ENCODE data around the gene THTPA. TPM values are rescaled to one million over a fixed set of nuclear protein-coding genes. Genes with fewer than 3 reads are reported as not detected.

THTPA gene
- total RNA-seq, 1 experiment from 2014 or later, result 12.3 TPM

GRCh38 chr14:23604148-23604547, 48.1 kb downstream of the THTPA start:
- Histone ChIP-seq H3K4me1 (ENCODE audit: insufficient read depth, low read length, poor library complexity, severe bottlenecking) (no peaks in the 10 kb centered on the region), H3K27ac (ENCODE audit: low read depth, low read length, poor library complexity, severe bottlenecking) (no peak overlapping the region), H3K36me3 (ENCODE audit: insufficient read depth, low read length, poor library complexity, severe bottlenecking) (no peaks in the 10 kb centered on the region), H3K4me3 (ENCODE audit: low read depth, low read length, poor library complexity, severe bottlenecking) (no peak overlapping the region), H3K27me3 (replicated peaks; ENCODE audit: insufficient read depth, low read depth, low read length, poor library complexity) (no peaks in the 10 kb centered on the region), H3K9me3 (ENCODE audit: low read depth, low read length, poor library complexity, severe bottlenecking) (no peaks in the 10 kb centered on the region)
- BruUV-seq (replicated peaks), result no TSS peak
- ChIA-PET POLR2A (ENCODE audit: low non-redundant PET) (no interaction called here), CTCF (no interaction called here)
- intact Hi-C loops (cut with micrococcal nuclease; ENCODE audit: unreplicated experiment), result no loop called here
- DNase-seq (ENCODE audit: low spot score), result no peak
- TF ChIP-seq EZH2 (IDR thresholded peaks at IDR 0.05; ENCODE audit: borderline replicate concordance, low read depth, low read length, poor library complexity, severe bottlenecking) (no peak), CTCF (conservative IDR thresholded peaks at IDR 0.05; ENCODE audit: low read depth, low read length) (no peak)

- ChIA-PET CTCF (no interaction called here), POLR2A (ENCODE audit: low non-redundant PET) (no interaction called here)
- Histone ChIP-seq H3K4me3 (ENCODE audit: low read depth, low read length, poor library complexity, severe bottlenecking) (no peak overlapping the region), H3K9me3 (ENCODE audit: low read depth, low read length, poor library complexity, severe bottlenecking) (no peaks in the 10 kb centered on the region), H3K36me3 (ENCODE audit: insufficient read depth, low read length, poor library complexity, severe bottlenecking) (no peaks in the 10 kb centered on the region), H3K4me1 (ENCODE audit: insufficient read depth, low read length, poor library complexity, severe bottlenecking) (no peaks in the 10 kb centered on the region), H3K27me3 (replicated peaks; ENCODE audit: insufficient read depth, low read depth, low read length, poor library complexity) (no peaks in the 10 kb centered on the region), H3K27ac (ENCODE audit: low read depth, low read length, poor library complexity, severe bottlenecking) (no peak overlapping the region)
- intact Hi-C loops (cut with micrococcal nuclease; ENCODE audit: unreplicated experiment), result no loop called here
- no peak for TF ChIP-seq EZH2 (IDR thresholded peaks at IDR 0.05; ENCODE audit: borderline replicate concordance, low read depth, low read length, poor library complexity, severe bottlenecking)
- TF ChIP-seq CTCF (conservative IDR thresholded peaks at IDR 0.05; ENCODE audit: low read depth, low read length), result no peak
- no peak for DNase-seq (ENCODE audit: low spot score)
- BruUV-seq (replicated peaks), result no TSS peak
These were observed 48.7 kb downstream of the THTPA start for GRCh38 chr14:23604675-23605170.

- Histone ChIP-seq H3K4me3 (ENCODE audit: low read depth, low read length, poor library complexity, severe bottlenecking) (no peak overlapping the region), H3K9me3 (ENCODE audit: low read depth, low read length, poor library complexity, severe bottlenecking) (no peaks in the 10 kb centered on the region), H3K27me3 (replicated peaks; ENCODE audit: insufficient read depth, low read depth, low read length, poor library complexity) (peaks cover 5% of the 10 kb centered on the region), H3K36me3 (ENCODE audit: insufficient read depth, low read length, poor library complexity, severe bottlenecking) (no peaks in the 10 kb centered on the region), H3K27ac (ENCODE audit: low read depth, low read length, poor library complexity, severe bottlenecking) (no peak overlapping the region), H3K4me1 (ENCODE audit: insufficient read depth, low read length, poor library complexity, severe bottlenecking) (no peaks in the 10 kb centered on the region)
- CTCF ChIA-PET, result no interaction called here
- POLR2A ChIA-PET (ENCODE audit: low non-redundant PET), result no interaction called here
- no TSS peak for BruUV-seq (replicated peaks)
- intact Hi-C loops (cut with micrococcal nuclease; ENCODE audit: unreplicated experiment), result no loop called here
- no peak for TF ChIP-seq CTCF (conservative IDR thresholded peaks at IDR 0.05; ENCODE audit: low read depth, low read length)
- TF ChIP-seq EZH2 (IDR thresholded peaks at IDR 0.05; ENCODE audit: borderline replicate concordance, low read depth, low read length, poor library complexity, severe bottlenecking), result no peak
- DNase-seq (ENCODE audit: low spot score), result no peak
These were observed 50.0 kb downstream of the THTPA start for GRCh38 chr14:23605931-23606585.
